IPS DF 4.7 (cell line): ENCODE results near the gene SKAP1.

Experiments used
- DNase-seq: peaks from one replicate; pipeline ENCODE4 v3.0.0-alpha.2; 2013; ENCODE audit warnings: low spot score; ENCODE audit errors: extremely low read depth

SKAP1 gene

GRCh38 chr17:48176471-48176855, 253.6 kb downstream of the SKAP1 start:
- DNase-seq: no peak

GRCh38 chr17:48175692-48176470, 254.1 kb downstream of the SKAP1 start:
- no peak for DNase-seq

GRCh38 chr17:48174833-48175523, 255.0 kb downstream of the SKAP1 start:
- no peak for DNase-seq

- DNase-seq: no peak
Measured at GRCh38 chr17:48173191-48173984, 256.6 kb downstream of the SKAP1 start.

GRCh38 chr17:48169926-48170325, 260.1 kb downstream of the SKAP1 start:
- no peak for DNase-seq

- DNase-seq: no peak
Measured at GRCh38 chr17:48163809-48164208, 266.2 kb downstream of the SKAP1 start.

- DNase-seq: no peak
Measured at GRCh38 chr17:48162946-48163506, 267.0 kb downstream of the SKAP1 start.

GRCh38 chr17:48162306-48162934, 267.6 kb downstream of the SKAP1 start:
- DNase-seq: no peak

GRCh38 chr17:48161127-48161905, 268.7 kb downstream of the SKAP1 start:
- DNase-seq: no peak

GRCh38 chr17:48160177-48161081, 269.6 kb downstream of the SKAP1 start:
- DNase-seq: peak; percentile 83

- no peak for DNase-seq
Measured at GRCh38 chr17:48159232-48159631, 270.8 kb downstream of the SKAP1 start.

GRCh38 chr17:48155889-48156611, 274.0 kb downstream of the SKAP1 start:
- DNase-seq: no peak

GRCh38 chr17:48153691-48154358, 276.2 kb downstream of the SKAP1 start:
- DNase-seq: no peak

GRCh38 chr17:48152289-48152688, 277.7 kb downstream of the SKAP1 start:
- DNase-seq: no peak

GRCh38 chr17:48151220-48151619, 278.8 kb downstream of the SKAP1 start:
- DNase-seq: no peak

- no peak for DNase-seq
Measured at GRCh38 chr17:48150597-48151001, 279.4 kb downstream of the SKAP1 start.

GRCh38 chr17:48149787-48150463, 280.1 kb downstream of the SKAP1 start:
- DNase-seq: no peak
